Esophagus squamous epithelium (tissue), 4 donors: ENCODE results near the gene RPL12.

Source experiments
- CTCF ChIP-seq, 6 experiments: fragments of 450-650 bp in 4 of 6; fragments of 200-600 bp in 2 of 6; sonication (generic) in 2 of 6; IDR thresholded peaks; one replicate each; pipeline ENCODE4 v1.5.1; 2016 to 2019; ENCODE audit warnings: antibody characterized with exemption in 6 of 6, mild to moderate bottlenecking in 4 of 6, moderate library complexity in 4 of 6
- POLR2A ChIP-seq, 4 donors: fragments of 450-650 bp; IDR thresholded peaks; one replicate each; pipeline ENCODE4 v1.6.1; 2017; ENCODE audit warnings: antibody characterized with exemption in 4 of 4, mild to moderate bottlenecking in 4 of 4, moderate library complexity in 3 of 4

GRCh38 chr9:127488946-127489345, 37.7 kb upstream of the RPL12 start:
- no peak for TF ChIP-seq CTCF (IDR thresholded peaks at IDR 0.05)
- TF ChIP-seq POLR2A (IDR thresholded peaks at IDR 0.05), result no peak
